Stimulated activated CD8-positive, alpha-beta memory T cell treated with anti-CD3 and anti-CD28 coated beads, Interleukin-7, amount 100 ng/mL, for 4 hours (primary cell): Measurements from ENCODE around the gene PLAC1.

ENCODE experiments used
- DNase-seq, 2 donors: peaks; one replicate each; pipeline ENCODE4 v3.0.0-alpha.2; 2020; ENCODE audit warnings: low read depth in 2 of 2

Gene PLAC1

GRCh38 chrX:134588806-134589205 is 69.5 kb downstream of the PLAC1 start:
- DNase-seq: no peak

GRCh38 chrX:134580907-134581306 is 77.4 kb downstream of the PLAC1 start:
- DNase-seq: no peak

- DNase-seq: no peak
Measured at GRCh38 chrX:134573683-134574035, 84.6 kb downstream of the PLAC1 start.

GRCh38 chrX:134572816-134573682 is 85.2 kb downstream of the PLAC1 start:
- DNase-seq: no peak

- DNase-seq: no peak
Measured at GRCh38 chrX:134571796-134572195, 86.5 kb downstream of the PLAC1 start.

GRCh38 chrX:134570899-134571298 is 87.4 kb downstream of the PLAC1 start:
- DNase-seq: no peak

GRCh38 chrX:134570509-134570846 is 87.8 kb downstream of the PLAC1 start:
- no peak for DNase-seq

GRCh38 chrX:134569306-134569705 is 89.0 kb downstream of the PLAC1 start:
- no peak for DNase-seq

- no peak for DNase-seq
Measured at GRCh38 chrX:134568285-134569016, 89.8 kb downstream of the PLAC1 start.

- no peak for DNase-seq
Measured at GRCh38 chrX:134566506-134566905, 91.8 kb downstream of the PLAC1 start.

- no peak for DNase-seq
Measured at GRCh38 chrX:134562002-134562401, 96.3 kb downstream of the PLAC1 start.

GRCh38 chrX:134558133-134558532 is 100.1 kb downstream of the PLAC1 start:
- no peak for DNase-seq

- DNase-seq: no peak
Measured at GRCh38 chrX:134554291-134554690, 104.0 kb downstream of the PLAC1 start.

GRCh38 chrX:134552351-134552750 is 105.9 kb downstream of the PLAC1 start:
- no peak for DNase-seq

GRCh38 chrX:134551376-134552048 is 106.8 kb downstream of the PLAC1 start:
- no peak for DNase-seq

GRCh38 chrX:134548257-134549201 is 109.7 kb downstream of the PLAC1 start:
- no peak for DNase-seq

- no peak for DNase-seq
Measured at GRCh38 chrX:134547047-134547679, 111.1 kb downstream of the PLAC1 start.

- DNase-seq: no peak
Measured at GRCh38 chrX:134546187-134546586, 112.1 kb downstream of the PLAC1 start.

GRCh38 chrX:134545510-134545909 is 112.8 kb downstream of the PLAC1 start:
- no peak for DNase-seq

- no peak for DNase-seq
Measured at GRCh38 chrX:134544513-134545151, 113.6 kb downstream of the PLAC1 start.

GRCh38 chrX:134544135-134544512 is 114.1 kb downstream of the PLAC1 start:
- no peak for DNase-seq
